Progenitor cell of endocrine pancreas (in vitro differentiated cells): ENCODE results near the gene ANO4. TPM values are rescaled to one million over a fixed set of nuclear protein-coding genes. Genes with fewer than 3 reads are reported as not detected.

ENCODE experiments used
- DNase-seq: peaks from one replicate; pipeline ENCODE4 v3.0.0; 2021; ENCODE audit warnings: low spot score; ENCODE audit not compliant: unreplicated experiment
- H3K27ac Mint-ChIP-seq: 2 replicates; pipeline ENCODE4 v1.8.0; 2021; ENCODE audit warnings: mild to moderate bottlenecking, moderate library complexity, mixed read lengths
- H3K27me3 Mint-ChIP-seq: 2 replicates; pipeline ENCODE4 v1.8.0; 2021; ENCODE audit warnings: mixed read lengths
- H3K36me3 Mint-ChIP-seq: 2 replicates; pipeline ENCODE4 v1.8.0; 2022; ENCODE audit warnings: mixed read lengths; ENCODE audit not compliant: insufficient read depth
- H3K4me1 Mint-ChIP-seq: 2 replicates; pipeline ENCODE4 v1.8.0; 2021; ENCODE audit warnings: low read depth, mixed read lengths
- H3K4me3 Mint-ChIP-seq: 2 replicates; pipeline ENCODE4 v1.8.0; 2021; ENCODE audit warnings: low read depth, mild to moderate bottlenecking, moderate library complexity, mixed read lengths
- H3K9me3 Mint-ChIP-seq: 2 replicates; pipeline ENCODE4 v1.8.0; 2021; ENCODE audit warnings: low read depth, mixed read lengths
- total RNA-seq: library from RNA; stranded (reverse); gene quantifications from 2 replicates; pipeline ENCODE4 v1.2.1, GENCODE V29; 2021
- TF ChIP-seq, protein P1 (sequence below): fragments of 200-600 bp; sonication (generic); IDR thresholded peaks from one replicate; pipeline ENCODE4 v1.5.0; 2021; ENCODE audit warnings: antibody characterized with exemption, mild to moderate bottlenecking; ENCODE audit not compliant: unreplicated experiment

Gene ANO4
- total RNA-seq, 1 donor from 2014 or later = 0.38 TPM

DNA sequence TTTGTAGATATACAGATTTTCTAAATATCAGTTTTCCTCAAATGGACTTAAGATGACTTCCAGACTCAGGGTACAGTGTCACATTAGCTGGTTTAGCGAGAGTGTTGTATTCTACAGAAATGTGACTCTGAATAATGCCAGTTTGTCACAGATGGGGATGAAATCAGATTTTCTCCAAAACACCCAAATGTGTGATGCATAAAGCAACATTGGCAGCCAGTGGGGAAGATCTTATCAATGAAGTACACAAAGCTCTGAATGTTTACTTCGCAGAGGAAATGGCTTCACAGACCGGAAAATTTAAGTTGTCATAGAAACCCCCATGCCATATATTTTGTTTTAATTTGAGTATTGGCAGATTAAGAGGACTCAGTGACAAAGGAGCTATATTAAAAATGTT lies 29.9 kb downstream of the ANO4 start:
- Mint-ChIP-seq H3K4me1 (peaks cover 2% of the 10 kb centered on the region), H3K4me3 (no peak overlapping the region), H3K27me3 (no peaks in the 10 kb centered on the region), H3K9me3 (no peaks in the 10 kb centered on the region), H3K36me3 (no peaks in the 10 kb centered on the region), H3K27ac (no peak overlapping the region)
- DNase-seq = no peak
- TF ChIP-seq, protein P1, sequence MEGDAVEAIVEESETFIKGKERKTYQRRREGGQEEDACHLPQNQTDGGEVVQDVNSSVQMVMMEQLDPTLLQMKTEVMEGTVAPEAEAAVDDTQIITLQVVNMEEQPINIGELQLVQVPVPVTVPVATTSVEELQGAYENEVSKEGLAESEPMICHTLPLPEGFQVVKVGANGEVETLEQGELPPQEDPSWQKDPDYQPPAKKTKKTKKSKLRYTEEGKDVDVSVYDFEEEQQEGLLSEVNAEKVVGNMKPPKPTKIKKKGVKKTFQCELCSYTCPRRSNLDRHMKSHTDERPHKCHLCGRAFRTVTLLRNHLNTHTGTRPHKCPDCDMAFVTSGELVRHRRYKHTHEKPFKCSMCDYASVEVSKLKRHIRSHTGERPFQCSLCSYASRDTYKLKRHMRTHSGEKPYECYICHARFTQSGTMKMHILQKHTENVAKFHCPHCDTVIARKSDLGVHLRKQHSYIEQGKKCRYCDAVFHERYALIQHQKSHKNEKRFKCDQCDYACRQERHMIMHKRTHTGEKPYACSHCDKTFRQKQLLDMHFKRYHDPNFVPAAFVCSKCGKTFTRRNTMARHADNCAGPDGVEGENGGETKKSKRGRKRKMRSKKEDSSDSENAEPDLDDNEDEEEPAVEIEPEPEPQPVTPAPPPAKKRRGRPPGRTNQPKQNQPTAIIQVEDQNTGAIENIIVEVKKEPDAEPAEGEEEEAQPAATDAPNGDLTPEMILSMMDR = no peak

DNA sequence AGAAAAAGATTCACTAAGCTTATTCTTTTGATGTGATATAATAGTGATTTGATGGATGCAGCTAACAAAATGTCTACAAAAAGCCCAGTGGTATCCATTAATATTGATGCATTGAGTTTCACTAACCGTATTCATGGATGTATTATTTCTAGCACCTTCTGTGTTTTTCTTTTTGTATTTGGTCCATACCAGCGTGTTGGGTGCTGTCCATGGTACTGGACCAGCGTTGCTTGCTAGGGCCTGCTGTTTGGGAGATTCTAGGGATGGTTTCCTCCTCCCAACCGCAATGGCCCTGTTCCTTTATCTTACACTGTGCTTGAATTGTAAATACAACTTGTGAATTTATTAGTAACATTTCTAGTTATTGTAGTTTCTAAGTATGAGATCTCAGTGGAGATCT lies 31.7 kb downstream of the ANO4 start:
- Mint-ChIP-seq H3K36me3 (no peaks in the 10 kb centered on the region), H3K9me3 (no peaks in the 10 kb centered on the region), H3K4me3 (no peak overlapping the region), H3K27ac (no peak overlapping the region), H3K4me1 (peaks cover 2% of the 10 kb centered on the region), H3K27me3 (no peaks in the 10 kb centered on the region)
- TF ChIP-seq, protein P1 = no peak
- peak; percentile 64 for DNase-seq

DNA sequence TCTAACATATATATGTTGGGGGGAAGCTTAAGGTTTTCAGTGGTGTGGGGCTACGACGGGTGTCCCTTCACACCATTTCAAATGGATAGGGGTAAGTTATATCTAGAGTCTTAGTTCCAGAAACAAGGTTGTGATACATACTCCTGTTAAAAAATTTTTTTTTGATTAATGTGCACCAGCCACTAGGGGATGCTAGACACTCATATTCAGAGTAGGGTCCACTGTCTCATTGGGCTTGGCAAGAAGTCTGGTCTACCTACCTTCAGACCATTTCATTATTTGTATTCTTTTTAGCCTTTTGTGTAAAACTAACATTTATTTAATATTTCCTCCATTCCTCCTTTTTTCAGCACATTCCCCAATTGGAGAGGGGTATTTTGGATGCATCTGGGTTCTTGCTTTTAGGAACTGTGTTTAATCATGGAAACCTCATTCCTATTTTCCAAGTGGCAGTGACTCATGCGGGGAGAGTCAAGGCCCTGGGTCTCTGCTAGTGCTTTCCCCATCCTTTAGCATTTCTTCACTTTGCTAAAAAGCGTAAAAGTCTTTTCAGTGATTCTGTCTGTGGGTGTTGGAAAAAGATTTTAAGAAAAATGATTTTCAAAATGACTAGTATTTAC lies 33.4 kb downstream of the ANO4 start:
- no peaks in the 10 kb centered on the region for H3K27me3 Mint-ChIP-seq
- no peak overlapping the region for H3K4me3 Mint-ChIP-seq
- DNase-seq = no peak
- TF ChIP-seq, protein P1 = peak; percentile 76
- H3K27ac Mint-ChIP-seq = no peak overlapping the region
- H3K9me3 Mint-ChIP-seq = no peaks in the 10 kb centered on the region
- peaks cover 2% of the 10 kb centered on the region for H3K4me1 Mint-ChIP-seq
- H3K36me3 Mint-ChIP-seq = no peaks in the 10 kb centered on the region

DNA sequence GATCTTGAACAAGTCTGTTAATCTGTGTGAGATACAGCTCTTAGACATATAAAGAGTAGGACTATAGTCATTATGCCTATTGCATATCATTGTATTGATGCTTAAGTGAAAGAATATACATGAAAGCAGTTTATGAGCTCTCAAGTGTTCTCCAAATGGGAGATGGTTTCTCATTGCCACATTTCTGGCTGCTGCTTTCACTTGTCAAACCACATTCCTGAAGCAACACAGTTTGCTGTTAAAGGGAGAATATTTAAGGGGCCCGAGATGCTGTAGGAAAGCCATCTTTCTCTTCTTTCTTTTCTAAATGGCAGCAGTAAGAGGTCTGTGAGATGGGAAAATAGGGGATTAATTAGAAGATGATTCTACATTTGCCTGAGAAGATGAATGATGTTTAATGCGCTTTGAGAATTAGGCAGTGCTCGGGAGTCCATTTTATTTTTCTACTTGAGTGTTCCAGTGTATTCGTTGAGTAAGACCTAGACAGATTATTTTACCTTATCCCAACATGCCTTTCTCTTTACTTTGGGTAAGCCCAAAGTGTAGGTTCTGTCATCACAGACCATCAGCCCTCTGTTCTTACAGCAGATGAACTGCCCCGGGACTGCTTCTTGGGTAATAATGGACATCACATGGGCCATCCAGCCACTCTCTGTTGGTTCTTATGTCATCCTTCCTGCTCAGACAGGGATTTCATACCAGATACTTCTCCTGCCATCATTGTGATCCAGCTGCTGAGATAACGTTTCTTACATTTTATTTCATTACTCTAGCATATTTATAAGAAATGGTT lies 35.6 kb downstream of the ANO4 start:
- TF ChIP-seq, protein P1 = no peak
- Mint-ChIP-seq H3K9me3 (no peaks in the 10 kb centered on the region), H3K36me3 (no peaks in the 10 kb centered on the region), H3K4me3 (no peak overlapping the region), H3K4me1 (no peaks in the 10 kb centered on the region), H3K27ac (no peak overlapping the region), H3K27me3 (no peaks in the 10 kb centered on the region)
- no peak for DNase-seq

DNA sequence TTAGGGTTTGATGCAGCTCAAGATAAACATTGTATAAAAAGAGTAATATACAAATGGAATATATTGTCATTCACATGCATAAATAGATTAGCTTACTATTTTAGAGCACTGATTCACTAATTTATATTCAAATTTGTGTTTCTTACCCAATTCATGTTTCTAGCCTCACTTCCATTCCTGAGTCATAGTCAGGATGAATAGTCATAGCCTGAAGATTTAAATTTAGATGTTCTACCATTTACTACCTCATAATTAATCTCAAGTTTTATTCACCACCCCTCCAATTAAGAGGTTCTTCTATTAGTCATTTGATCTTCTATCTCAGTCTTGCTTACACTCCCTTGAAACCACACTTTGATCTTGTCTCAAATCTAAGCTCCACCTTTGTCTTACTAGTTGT lies 38.7 kb downstream of the ANO4 start:
- Mint-ChIP-seq H3K4me1 (no peaks in the 10 kb centered on the region), H3K9me3 (no peaks in the 10 kb centered on the region), H3K27ac (no peak overlapping the region), H3K36me3 (no peaks in the 10 kb centered on the region), H3K27me3 (no peaks in the 10 kb centered on the region), H3K4me3 (no peak overlapping the region)
- TF ChIP-seq, protein P1 = no peak
- DNase-seq = no peak
